B cell (primary cell): ENCODE data around the gene NCMAP. TPM values are rescaled to one million over a fixed set of nuclear protein-coding genes. Genes with fewer than 3 reads are reported as not detected.

Experiments used
- ATAC-seq: fragments of 200-7000 bp; cut with Tn5 transposase; one replicate; pipeline ENCODE4 v1.10.0; 2021; ENCODE audit warnings: low read depth, mild to moderate bottlenecking, moderate number of reproducible peaks, moderate library complexity
- CTCF ChIA-PET: fragments of 350-600 bp; sonication (Branson Sonifier 250); formaldehyde crosslinking; loops from one replicate; lab custom pipeline; 2021; ENCODE audit warnings: antibody characterized with exemption, inconsistent platforms; lab: Charles Lee
- POLR2A ChIA-PET: fragments of 350-600 bp; sonication (Branson Sonifier 250); formaldehyde crosslinking; loops from one replicate; lab custom pipeline; 2021; ENCODE audit warnings: antibody characterized with exemption; lab: Charles Lee
- DNase-seq: peaks from one replicate; pipeline ENCODE4 v3.0.0; 2013
- H2AFZ ChIP-seq: 2 replicates; pipeline ENCODE4 v1.6.1; 2012; ENCODE audit warnings: mild to moderate bottlenecking, low read depth, low read length; ENCODE audit not compliant: insufficient read depth, poor library complexity, severe bottlenecking
- H3K27ac ChIP-seq, 2 donors: 1 replicate in 1 of 2; 2 replicates in 1 of 2; pipeline ENCODE4 v1.5.1; 2012 to 2013; ENCODE audit warnings: low read length in 2 of 2, mild to moderate bottlenecking in 2 of 2, moderate library complexity in 1 of 2
- H3K27me3 ChIP-seq, 4 experiments: fragments of 200-600 bp in 1 of 4; sonication (generic) in 1 of 4; replicated peaks in 1 of 4; 1 replicate in 2 of 4; 2 replicates in 2 of 4; pipeline versions ENCODE4 v1.6.1 to v1.7.0; 2013 to 2016; ENCODE audit warnings: low read length in 3 of 4, mild to moderate bottlenecking in 2 of 4, mixed read lengths in 1 of 4, moderate library complexity in 1 of 4; ENCODE audit not compliant: insufficient read depth in 4 of 4, control insufficient read depth in 3 of 4; ENCODE audit errors: control extremely low read depth in 1 of 4
- H3K36me3 ChIP-seq, 2 experiments: replicated peaks in 1 of 2; 1 replicate in 1 of 2; 2 replicates in 1 of 2; pipeline versions ENCODE4 v1.6.1 to v1.7.1; 2013; ENCODE audit warnings: low read length in 1 of 2; ENCODE audit not compliant: insufficient read depth in 2 of 2, control insufficient read depth in 1 of 2; ENCODE audit errors: control extremely low read depth in 1 of 2, extremely low read depth in 1 of 2
- H3K4me1 ChIP-seq, 2 donors: fragments of 200-600 bp in 1 of 2; sonication (generic) in 1 of 2; 1 replicate in 1 of 2; 2 replicates in 1 of 2; pipeline versions ENCODE4 v1.5.1 to v1.6.1; 2013 to 2017; ENCODE audit warnings: low read length in 2 of 2; ENCODE audit not compliant: control insufficient read depth in 2 of 2, insufficient read depth in 2 of 2
- H3K4me2 ChIP-seq: replicated peaks from 2 replicates; pipeline ENCODE3; 2012; ENCODE audit warnings: mild to moderate bottlenecking, low read depth, low read length; ENCODE audit not compliant: poor library complexity, severe bottlenecking
- H3K4me3 ChIP-seq, 5 experiments: fragments of 200-600 bp in 1 of 5; sonication (generic) in 1 of 5; 1 replicate in 3 of 5; 2 replicates in 2 of 5; pipeline versions ENCODE4 v1.5.1 to v1.7.0; 2011 to 2016; ENCODE audit warnings: low read length in 4 of 5, mild to moderate bottlenecking in 4 of 5, low read depth in 2 of 5, control low read depth in 1 of 5, moderate library complexity in 1 of 5; ENCODE audit not compliant: insufficient read depth in 1 of 5; ENCODE audit errors: control extremely low read depth in 1 of 5, extremely low read depth in 1 of 5
- H3K79me2 ChIP-seq: fragments of 200-600 bp; sonication (generic); one replicate; pipeline ENCODE4 v1.6.0; 2016; ENCODE audit warnings: low read length; ENCODE audit not compliant: control insufficient read depth, insufficient read depth
- H3K9ac ChIP-seq: fragments of 200-600 bp; sonication (generic); 2 replicates; pipeline ENCODE4 v1.6.1; 2017; ENCODE audit warnings: mild to moderate bottlenecking, low read length, moderate library complexity
- H3K9me3 ChIP-seq, 3 donors: one replicate each; pipeline versions ENCODE4 v1.6.1 to v1.7.1; 2013; ENCODE audit warnings: low read length in 2 of 3; ENCODE audit not compliant: control insufficient read depth in 2 of 3, insufficient read depth in 1 of 3; ENCODE audit errors: control extremely low read depth in 1 of 3
- H4K20me1 ChIP-seq: 2 replicates; pipeline ENCODE4 v1.6.0; 2012; ENCODE audit warnings: mild to moderate bottlenecking, low read length; ENCODE audit not compliant: insufficient read depth, control insufficient read depth, poor library complexity, severe bottlenecking
- H3K27ac Mint-ChIP-seq: one replicate; pipeline ENCODE4 v1.8.0; 2021; ENCODE audit warnings: mixed read lengths
- H3K27me3 Mint-ChIP-seq: one replicate; pipeline ENCODE4 v1.8.0; 2021; ENCODE audit warnings: mixed read lengths
- H3K4me1 Mint-ChIP-seq: one replicate; pipeline ENCODE4 v1.8.0; 2021; ENCODE audit warnings: mixed read lengths
- H3K4me3 Mint-ChIP-seq: one replicate; pipeline ENCODE4 v1.8.0; 2021; ENCODE audit warnings: mixed read lengths
- H3K9me3 Mint-ChIP-seq: one replicate; pipeline ENCODE4 v1.8.0; 2022; ENCODE audit warnings: mixed read lengths; ENCODE audit not compliant: insufficient read depth
- CTCF ChIP-seq: fragments of 200-600 bp; IDR thresholded peaks from one replicate; pipeline ENCODE4 v1.8.0; 2022; ENCODE audit warnings: antibody characterized with exemption, mild to moderate bottlenecking
- EZH2 ChIP-seq: IDR thresholded peaks from 2 replicates; pipeline ENCODE4 v1.6.1; 2012; ENCODE audit warnings: borderline replicate concordance, low read depth, mild to moderate bottlenecking, moderate library complexity, low read length; ENCODE audit not compliant: insufficient read depth, poor library complexity, severe bottlenecking
- WGBS: methylation state at CpG from one replicate; pipeline ENCODE4 v1.1.5; 2013; ENCODE audit warnings: missing lambda C conversion rate; ENCODE audit not compliant: insufficient coverage; 5-methylcytosine and 5-hydroxymethylcytosine counted together
- intact Hi-C: fragments of 100-400 bp; cut with micrococcal nuclease; formaldehyde crosslinking; loops from one replicate; pipeline ENCODE4 v1.10.0; 2022
- polyA plus RNA-seq: library from polyadenylated mRNA; depleted of rRNA; stranded (reverse); fragments of >200 nt; gene quantifications from 2 replicates; pipeline ENCODE4 v1.2.3, GENCODE V29; 2012
- total RNA-seq, 2 donors: library from RNA; stranded (reverse); fragments of 120-200 nt in 1 of 2; gene quantifications; 1 replicate in 1 of 2; 2 replicates in 1 of 2; pipeline versions ENCODE4 v1.2.3 to v1.2.4, GENCODE V29; 2013 to 2022

NCMAP gene
- total and polyA plus RNA-seq, 2 donors (not counting 1 experiment from before 2014, with no cell fraction given): not detected

GRCh38 chr1:24568475-24568874 lies 12.6 kb downstream of the NCMAP start:
- H3K4me2 ChIP-seq: no peak overlapping the region
- H3K9ac ChIP-seq: no peak overlapping the region
- DNase-seq (no peak), ATAC-seq (no peak)
- intact Hi-C loops: no loop called here
- Mint-ChIP-seq H3K9me3 (no peaks in the 10 kb centered on the region), H3K27ac (peak overlapping the region; percentile 32), H3K27me3 (no peaks in the 10 kb centered on the region), H3K4me1 (peaks cover 29% of the 10 kb centered on the region), H3K4me3 (no peak overlapping the region)
- TF ChIP-seq EZH2: no peak
- TF ChIP-seq CTCF: no peak
- ChIA-PET CTCF (interaction anchor here (0.6 to 2.5 kb wide), 2 partner anchors 18 to 25 kb away, joined by 3 to 13 read pairs; no protein-coding TSS in a partner anchor), POLR2A (no interaction called here)
- no peaks in the 10 kb centered on the region for H3K36me3 ChIP-seq
- H3K4me3 ChIP-seq: no peak overlapping the region
- peaks cover 7 to 23% of the 10 kb centered on the region in 2 donors for H3K4me1 ChIP-seq
- H3K9me3 ChIP-seq: no peaks in the 10 kb centered on the region
- WGBS: no CpG with 5 or more reads among the region's 2 CpGs
- no peaks in the 10 kb centered on the region for H4K20me1 ChIP-seq
- no peaks in the 10 kb centered on the region for H3K79me2 ChIP-seq
- peak overlapping the region; percentile 53 for H2AFZ ChIP-seq
- peaks cover 0 to 3% (median 0%) of the 10 kb centered on the region in 4 experiments for H3K27me3 ChIP-seq
- no peak overlapping the region for H3K27ac ChIP-seq

GRCh38 chr1:24570265-24571125 lies 14.6 kb downstream of the NCMAP start:
- TF ChIP-seq EZH2 (no peak), CTCF (no peak)
- intact Hi-C loops: no loop called here
- no peak for ATAC-seq
- Histone ChIP-seq H3K4me3 (no peak overlapping the region), H3K9me3 (no peaks in the 10 kb centered on the region), H3K4me2 (no peak overlapping the region), H3K27ac (no peak overlapping the region), H3K9ac (no peak overlapping the region), H3K4me1 (peaks cover 7 to 23% of the 10 kb centered on the region in 2 donors), H4K20me1 (no peaks in the 10 kb centered on the region), H3K27me3 (peaks cover 0 to 3% (median 0%) of the 10 kb centered on the region in 4 experiments), H2AFZ (no peak overlapping the region), H3K79me2 (no peaks in the 10 kb centered on the region), H3K36me3 (no peaks in the 10 kb centered on the region)
- WGBS: 91% methylated on average over 4 of the region's 10 CpGs
- CTCF ChIA-PET: no interaction called here
- no peak for DNase-seq
- Mint-ChIP-seq H3K4me1 (peaks cover 29% of the 10 kb centered on the region), H3K4me3 (no peak overlapping the region), H3K9me3 (no peaks in the 10 kb centered on the region), H3K27me3 (no peaks in the 10 kb centered on the region), H3K27ac (no peak overlapping the region)
- POLR2A ChIA-PET: no interaction called here
